Pulmonary artery endothelial cell (primary cell): ENCODE measurements around the gene ITGB4. TPM values are rescaled to one million over a fixed set of nuclear protein-coding genes. Genes with fewer than 3 reads are reported as not detected.
A peak's percentile ranks its signal among the peaks of the same experiment; 100 is the strongest.

Experiments
- DNase-seq: peaks from one replicate; pipeline ENCODE4 v3.0.0-alpha.2; 2011; ENCODE audit warnings: low read depth, low spot score
- total RNA-seq: library from RNA; depleted of rRNA; stranded (reverse); fragments of >200 nt; gene quantifications from 2 replicates; pipeline ENCODE4 v1.2.3, GENCODE V29; 2014

The ITGB4 gene
- total RNA-seq, 1 donor from 2014 or later, result 6.9 TPM

DNA sequence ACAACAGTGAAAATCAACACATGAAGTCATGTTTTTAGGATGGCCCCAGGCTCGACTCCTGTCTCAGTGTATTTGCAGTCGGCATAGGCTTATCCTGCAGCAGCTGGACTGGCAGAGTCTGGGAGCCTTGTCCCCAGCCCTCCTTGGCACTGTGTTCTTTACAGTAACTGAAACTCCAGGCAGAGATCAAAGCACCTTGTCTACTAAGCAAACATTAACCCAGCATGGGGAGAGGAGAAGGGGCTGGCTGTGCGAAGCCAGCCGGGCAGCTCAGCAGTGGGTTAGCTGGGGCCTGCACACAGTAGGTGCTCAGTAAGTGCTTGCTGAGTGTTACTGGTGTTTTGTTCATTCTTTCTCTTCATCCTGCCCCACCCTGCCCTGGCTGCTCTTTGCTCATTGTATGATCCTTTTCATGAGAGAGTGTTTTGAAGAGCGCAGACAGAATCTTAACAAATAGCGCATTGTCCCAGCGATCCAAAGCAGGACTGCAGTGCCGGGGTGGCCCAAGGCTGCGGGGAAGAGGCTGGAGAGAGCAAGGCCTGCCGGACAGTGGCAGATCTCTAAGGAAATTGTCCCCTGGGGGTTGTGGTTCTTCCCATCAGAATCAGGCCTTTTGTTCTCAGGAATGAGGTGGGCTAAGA lies 23.5 kb upstream of the ITGB4 start:
- no peak for DNase-seq

DNA sequence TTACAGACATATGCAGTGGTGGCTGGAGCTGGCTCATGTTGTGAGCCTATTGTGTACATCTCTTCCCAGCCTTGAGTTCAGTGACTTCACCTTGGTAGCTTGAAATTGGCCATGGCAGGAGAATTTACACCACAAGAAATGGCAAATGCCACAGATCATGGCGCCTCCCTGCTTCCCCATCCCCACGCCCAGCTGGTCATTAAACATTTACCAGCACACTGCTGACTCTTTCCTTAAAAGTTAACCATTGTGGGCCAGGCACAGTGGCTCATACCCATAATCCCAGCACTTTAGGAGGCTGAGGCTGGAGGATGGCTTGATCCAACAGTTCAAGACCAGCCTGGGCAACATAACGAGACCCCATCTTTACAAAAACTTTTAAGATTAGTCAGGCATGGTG lies 22.6 kb upstream of the ITGB4 start:
- DNase-seq, result no peak

- DNase-seq, result no peak
Measured at GRCh38 chr17:75701288-75701687, 20.0 kb upstream of the ITGB4 start.

DNA sequence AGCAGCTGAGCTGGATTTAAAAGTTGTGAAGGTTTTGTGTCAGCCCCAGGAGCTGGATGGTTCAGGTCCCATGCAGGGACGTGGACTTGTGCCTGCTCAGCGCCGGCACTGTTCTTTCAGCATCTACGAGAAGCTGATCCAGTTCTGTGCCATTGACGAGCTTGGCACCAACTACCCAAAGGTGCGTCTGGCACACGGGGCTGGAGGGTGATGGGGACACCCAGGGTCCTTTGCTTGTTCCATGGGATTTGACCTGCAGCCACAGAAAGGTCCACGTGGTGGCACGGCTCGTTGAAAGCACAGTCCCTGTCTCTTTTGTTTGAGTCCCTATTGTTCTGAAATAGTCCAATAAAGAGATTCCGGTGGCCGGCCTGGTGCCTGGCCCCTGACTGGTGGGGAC lies 18.1 kb upstream of the ITGB4 start:
- DNase-seq, result no peak

- no peak for DNase-seq
Measured at GRCh38 chr17:75703591-75703990, 17.7 kb upstream of the ITGB4 start.

- DNase-seq, result no peak
Measured at GRCh38 chr17:75704963-75705875, 16.0 kb upstream of the ITGB4 start.

DNA sequence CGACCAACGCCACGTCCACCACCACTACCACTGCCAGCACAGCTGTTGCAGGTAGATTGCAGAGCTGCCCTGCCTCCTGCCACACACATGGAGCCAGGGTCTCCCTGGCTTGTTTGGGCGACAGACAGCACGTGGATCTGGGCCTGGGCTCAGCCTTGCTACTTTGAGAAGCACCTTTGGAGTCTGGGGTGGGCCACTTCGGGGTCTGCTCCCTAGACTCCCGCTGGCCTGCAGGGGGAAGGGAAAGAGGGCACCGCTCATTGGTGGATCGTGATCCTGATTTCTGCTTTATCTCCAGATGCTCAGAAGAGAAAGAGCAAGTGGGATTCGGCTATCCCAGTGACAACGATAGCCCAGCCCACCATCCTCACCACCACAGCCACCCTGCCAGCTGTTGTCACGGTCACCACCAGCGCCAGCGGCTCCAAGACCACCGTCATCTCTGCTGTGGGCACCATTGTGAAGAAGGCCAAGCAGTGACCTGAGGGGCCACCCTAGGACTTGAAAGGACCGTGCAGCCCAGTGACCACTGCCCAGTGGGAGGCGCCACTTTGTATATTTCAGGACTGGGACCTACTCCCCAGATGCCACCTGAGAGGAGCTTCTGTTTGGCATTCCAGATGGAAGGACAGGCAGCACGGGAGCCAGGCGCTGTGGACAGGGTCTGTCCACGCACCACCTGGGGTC lies 15.1 kb upstream of the ITGB4 start:
- DNase-seq, result no peak

DNA sequence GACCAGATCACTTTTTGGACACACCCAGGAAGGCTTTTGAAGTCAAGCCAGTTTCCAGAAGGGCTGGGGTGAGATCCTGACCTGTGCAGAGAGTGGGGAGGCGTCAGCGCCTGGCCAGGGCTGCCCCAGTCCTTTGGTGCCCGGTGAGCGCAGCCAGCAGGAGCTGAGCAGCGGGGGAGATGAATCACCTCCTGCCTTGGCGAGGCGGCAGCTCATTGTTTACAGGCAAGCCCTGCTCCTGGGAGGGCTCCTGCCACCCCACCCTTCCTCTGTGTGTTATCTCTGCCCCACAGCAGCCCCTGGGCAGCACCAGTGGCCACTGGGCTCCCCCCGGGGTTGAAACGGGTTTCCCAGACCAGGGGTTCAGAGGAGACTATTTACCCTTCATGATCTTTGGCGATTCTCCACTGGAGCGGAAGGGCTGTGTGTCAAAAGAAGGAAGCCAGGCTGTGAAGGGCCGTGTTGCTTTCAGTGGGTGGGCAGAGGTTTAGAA lies 14.1 kb upstream of the ITGB4 start:
- DNase-seq, result peak; percentile 88

GRCh38 chr17:75712446-75712845 lies 8.8 kb upstream of the ITGB4 start:
- no peak for DNase-seq

DNA sequence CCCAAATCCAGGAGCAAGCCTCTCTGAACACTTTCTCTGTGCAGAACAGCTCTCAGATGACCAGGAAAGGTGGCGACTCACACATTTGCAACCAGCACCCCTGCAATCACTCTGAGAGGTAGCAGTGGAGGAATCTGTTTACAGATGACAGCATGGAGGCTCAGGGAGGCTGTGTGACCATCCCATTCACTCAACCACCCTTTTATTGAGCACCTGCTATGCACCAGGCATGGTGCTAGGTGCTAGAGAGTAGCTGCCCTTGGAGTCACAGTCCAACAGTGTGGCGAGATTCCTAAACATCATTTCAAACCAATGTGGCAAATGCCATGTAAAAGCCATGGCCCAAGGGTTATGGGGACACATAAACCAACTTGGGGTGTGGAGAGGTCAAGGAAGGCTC lies 1.5 kb upstream of the ITGB4 start:
- no peak for DNase-seq

- DNase-seq, result no peak
Measured at GRCh38 chr17:75721463-75722011, 278 bp downstream of the ITGB4 start.

DNA sequence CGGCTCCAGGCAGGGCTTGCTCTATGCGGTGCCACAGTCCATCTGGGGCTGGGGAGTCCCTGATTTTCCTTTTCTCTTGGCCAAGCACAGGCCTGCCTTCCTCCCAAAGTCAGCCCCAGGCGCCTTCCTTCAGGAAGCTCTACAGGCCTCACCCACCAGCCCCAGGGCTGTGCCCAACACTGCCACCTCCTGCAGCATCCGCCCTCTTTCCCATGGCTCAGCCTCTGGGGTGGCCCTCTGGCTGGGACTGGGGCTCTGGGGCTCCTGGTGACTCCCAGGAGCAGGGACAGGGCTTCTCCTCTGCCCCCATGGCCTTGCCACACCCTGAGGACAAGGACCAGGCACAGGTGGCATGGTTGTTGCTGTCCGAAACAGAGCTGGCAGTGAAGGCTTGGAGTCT lies 817 bp downstream of the ITGB4 start:
- no peak for DNase-seq

- DNase-seq, result no peak
Measured at GRCh38 chr17:75722542-75723095, 1.4 kb downstream of the ITGB4 start.

DNA sequence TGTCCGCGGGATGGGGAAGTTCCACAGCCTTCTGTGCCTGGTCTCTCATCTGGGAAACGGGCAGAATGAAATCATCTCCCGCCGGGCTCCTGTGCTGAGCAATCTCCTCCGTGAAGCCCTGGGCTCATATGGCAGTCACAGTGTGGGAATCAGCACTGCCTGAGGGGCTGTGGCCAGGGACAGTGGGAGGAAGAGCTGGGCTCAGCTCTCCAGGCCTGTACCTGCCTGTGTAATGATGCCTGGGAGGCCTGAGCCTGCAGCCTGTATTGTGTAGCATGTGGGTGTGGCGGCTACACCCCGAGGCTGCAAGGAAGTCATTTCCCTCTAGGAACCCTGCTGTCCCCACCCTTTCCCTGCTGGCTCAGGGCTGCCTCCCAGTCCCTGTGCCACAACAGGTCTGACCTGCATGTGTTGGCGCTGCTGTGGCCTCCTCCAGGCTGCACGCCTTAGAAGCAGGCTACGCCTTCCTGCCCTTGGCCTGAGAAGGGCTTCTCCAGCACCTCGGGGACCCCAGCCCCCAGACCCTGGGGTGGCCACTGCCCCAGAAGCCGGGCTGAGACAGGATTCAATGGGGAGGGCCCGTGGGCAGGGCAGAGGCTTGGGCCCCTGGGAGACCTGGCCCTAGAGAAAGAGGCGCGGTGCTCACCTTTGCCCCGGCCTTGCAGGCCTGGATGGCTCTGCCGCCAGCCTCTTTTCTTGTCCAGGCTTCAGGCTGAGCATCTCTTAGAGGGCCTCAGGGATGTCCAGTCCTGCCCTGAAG lies 2.1 kb downstream of the ITGB4 start:
- DNase-seq, result no peak

- DNase-seq, result no peak
Measured at GRCh38 chr17:75724016-75725003, 3.1 kb downstream of the ITGB4 start.

DNA sequence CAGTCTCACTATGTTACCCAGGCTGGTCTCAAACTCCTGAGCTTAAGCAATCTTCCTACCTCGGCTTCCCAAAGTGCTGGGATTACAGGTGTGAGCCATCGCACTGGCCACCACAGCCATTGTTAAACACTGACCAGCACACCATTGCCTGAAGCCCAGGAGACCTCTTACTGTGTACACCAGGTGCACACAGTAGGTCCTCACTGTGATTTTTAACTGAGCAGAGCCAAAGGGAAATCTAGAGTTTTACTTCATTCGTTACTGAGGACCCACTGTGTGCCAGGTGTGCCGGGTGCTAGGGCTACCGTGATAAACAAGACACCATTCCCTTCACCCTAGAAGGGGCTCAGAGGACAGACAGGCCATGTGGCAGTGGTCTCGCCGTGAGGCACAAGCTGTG lies 4.2 kb downstream of the ITGB4 start:
- DNase-seq, result no peak

DNA sequence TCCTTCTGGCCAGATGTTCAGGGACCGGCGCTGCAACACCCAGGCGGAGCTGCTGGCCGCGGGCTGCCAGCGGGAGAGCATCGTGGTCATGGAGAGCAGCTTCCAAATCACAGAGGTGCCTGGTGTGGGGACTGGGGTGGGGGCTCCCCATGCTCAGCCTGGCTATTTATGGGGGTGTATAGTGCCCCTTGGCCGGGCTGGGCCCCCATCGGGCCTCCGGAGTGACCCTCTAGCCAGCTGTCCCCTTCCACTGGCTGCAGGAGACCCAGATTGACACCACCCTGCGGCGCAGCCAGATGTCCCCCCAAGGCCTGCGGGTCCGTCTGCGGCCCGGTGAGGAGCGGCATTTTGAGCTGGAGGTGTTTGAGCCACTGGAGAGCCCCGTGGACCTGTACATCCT lies 6.1 kb downstream of the ITGB4 start:
- no peak for DNase-seq

DNA sequence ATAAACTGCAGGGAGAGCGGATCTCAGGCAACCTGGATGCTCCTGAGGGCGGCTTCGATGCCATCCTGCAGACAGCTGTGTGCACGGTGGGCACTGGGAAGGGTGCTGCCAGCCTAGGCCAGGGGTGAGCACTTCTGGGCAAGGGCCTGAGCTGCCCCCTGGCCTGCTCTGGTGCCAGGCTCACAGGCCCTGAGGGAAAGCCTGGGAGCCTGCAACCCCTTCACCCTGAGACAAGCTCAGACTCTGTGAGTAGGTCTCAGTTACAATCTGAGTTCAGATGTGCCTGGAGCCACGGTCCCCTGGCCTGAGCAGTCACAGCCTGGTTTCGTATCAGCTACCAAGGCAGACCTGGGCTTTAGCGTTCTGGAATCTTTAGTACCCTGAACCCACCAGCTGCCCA lies 8.1 kb downstream of the ITGB4 start:
- DNase-seq, result no peak

GRCh38 chr17:75730065-75730464 lies 8.8 kb downstream of the ITGB4 start:
- DNase-seq, result no peak
